Astrocyte (in vitro differentiated cells and primary cell): ENCODE results near the gene PERM1. TPM values are rescaled to one million over a fixed set of nuclear protein-coding genes. Genes with fewer than 3 reads are reported as not detected.
"Not testable (repeated sequence)": the region's sequence is repeated elsewhere in the genome, so short reads cannot be mapped to it uniquely, and the experiment has no call there.

Experiments
- DNase-seq: peaks from one replicate; pipeline ENCODE4 v3.0.0-alpha.2; 2010; ENCODE audit warnings: low read depth
- FAIRE-seq: peaks from 2 replicates; lab custom pipeline; 2011; peaks lifted over from hg19 to GRCh38; lab: Jason Lieb, UNC
- H2AFZ ChIP-seq: 2 replicates; pipeline ENCODE4 v1.6.0; 2012; ENCODE audit warnings: low read depth, low read length, inconsistent platforms
- H3K27ac ChIP-seq: 2 replicates; pipeline ENCODE4 v1.5.1; 2011; ENCODE audit warnings: low read depth, low read length, inconsistent platforms
- H3K27me3 ChIP-seq: 2 replicates; pipeline ENCODE4 v1.6.0; 2011; ENCODE audit warnings: low read length, inconsistent platforms; ENCODE audit not compliant: insufficient read depth
- H3K36me3 ChIP-seq: 2 replicates; pipeline ENCODE4 v1.5.1; 2011; ENCODE audit warnings: low read length, inconsistent platforms; ENCODE audit not compliant: insufficient read depth
- H3K4me1 ChIP-seq: 2 replicates; pipeline ENCODE4 v1.5.1; 2011; ENCODE audit warnings: low read length, inconsistent platforms; ENCODE audit not compliant: insufficient read depth
- H3K4me2 ChIP-seq: 2 replicates; pipeline ENCODE4 v1.6.0; 2012; ENCODE audit warnings: low read length, inconsistent platforms
- H3K4me3 ChIP-seq: 2 replicates; pipeline ENCODE4 v1.5.1; 2011; ENCODE audit warnings: low read depth, mild to moderate bottlenecking, low read length, inconsistent platforms; ENCODE audit not compliant: insufficient read depth
- H3K79me2 ChIP-seq: 2 replicates; pipeline ENCODE4 v1.6.0; 2012; ENCODE audit warnings: mild to moderate bottlenecking, low read length, inconsistent platforms; ENCODE audit not compliant: insufficient read depth
- H3K9ac ChIP-seq: 2 replicates; pipeline ENCODE4 v1.6.0; 2012; ENCODE audit warnings: mild to moderate bottlenecking, low read length, inconsistent platforms
- H3K9me3 ChIP-seq: 2 replicates; pipeline ENCODE4 v1.5.1; 2012; ENCODE audit warnings: low read depth, mild to moderate bottlenecking, low read length, inconsistent platforms; ENCODE audit not compliant: insufficient read depth
- H4K20me1 ChIP-seq: 2 replicates; pipeline ENCODE4 v1.6.0; 2012; ENCODE audit warnings: low read length, inconsistent platforms; ENCODE audit not compliant: insufficient read depth
- H3K27ac Mint-ChIP-seq: one replicate; pipeline ENCODE4 v1.8.0; 2021; ENCODE audit warnings: mild to moderate bottlenecking, mixed read lengths; ENCODE audit not compliant: unreplicated experiment
- H3K27me3 Mint-ChIP-seq: one replicate; pipeline ENCODE4 v1.8.0; 2021; ENCODE audit warnings: low read depth, mixed read lengths; ENCODE audit not compliant: unreplicated experiment
- H3K36me3 Mint-ChIP-seq: one replicate; pipeline ENCODE4 v1.8.0; 2021; ENCODE audit warnings: low read depth, mixed read lengths; ENCODE audit not compliant: unreplicated experiment
- H3K4me1 Mint-ChIP-seq: one replicate; pipeline ENCODE4 v1.8.0; 2021; ENCODE audit warnings: low read depth, mixed read lengths; ENCODE audit not compliant: unreplicated experiment
- H3K4me3 Mint-ChIP-seq: one replicate; pipeline ENCODE4 v1.8.0; 2021; ENCODE audit warnings: mild to moderate bottlenecking, moderate library complexity, mixed read lengths; ENCODE audit not compliant: unreplicated experiment
- H3K9me3 Mint-ChIP-seq: one replicate; pipeline ENCODE4 v1.8.0; 2021; ENCODE audit warnings: mild to moderate bottlenecking, mixed read lengths; ENCODE audit not compliant: unreplicated experiment
- EZH2 ChIP-seq: IDR thresholded peaks from 2 replicates; pipeline ENCODE4 v1.6.1; 2012; ENCODE audit warnings: mild to moderate bottlenecking, low read length, inconsistent platforms; ENCODE audit not compliant: insufficient read depth
- total RNA-seq: library from RNA; stranded (reverse); gene quantifications from 2 replicates; pipeline ENCODE4 v1.2.1, GENCODE V29; 2021
- TF ChIP-seq, protein P1 (sequence below): IDR thresholded peaks from 2 replicates; pipeline ENCODE4 v1.5.1; 2011; ENCODE audit warnings: low read depth, mild to moderate bottlenecking, inconsistent platforms, low read length, moderate library complexity; ENCODE audit not compliant: insufficient read depth

PERM1 gene
- total RNA-seq, 1 donor from 2014 or later, result 0.20 TPM

DNA sequence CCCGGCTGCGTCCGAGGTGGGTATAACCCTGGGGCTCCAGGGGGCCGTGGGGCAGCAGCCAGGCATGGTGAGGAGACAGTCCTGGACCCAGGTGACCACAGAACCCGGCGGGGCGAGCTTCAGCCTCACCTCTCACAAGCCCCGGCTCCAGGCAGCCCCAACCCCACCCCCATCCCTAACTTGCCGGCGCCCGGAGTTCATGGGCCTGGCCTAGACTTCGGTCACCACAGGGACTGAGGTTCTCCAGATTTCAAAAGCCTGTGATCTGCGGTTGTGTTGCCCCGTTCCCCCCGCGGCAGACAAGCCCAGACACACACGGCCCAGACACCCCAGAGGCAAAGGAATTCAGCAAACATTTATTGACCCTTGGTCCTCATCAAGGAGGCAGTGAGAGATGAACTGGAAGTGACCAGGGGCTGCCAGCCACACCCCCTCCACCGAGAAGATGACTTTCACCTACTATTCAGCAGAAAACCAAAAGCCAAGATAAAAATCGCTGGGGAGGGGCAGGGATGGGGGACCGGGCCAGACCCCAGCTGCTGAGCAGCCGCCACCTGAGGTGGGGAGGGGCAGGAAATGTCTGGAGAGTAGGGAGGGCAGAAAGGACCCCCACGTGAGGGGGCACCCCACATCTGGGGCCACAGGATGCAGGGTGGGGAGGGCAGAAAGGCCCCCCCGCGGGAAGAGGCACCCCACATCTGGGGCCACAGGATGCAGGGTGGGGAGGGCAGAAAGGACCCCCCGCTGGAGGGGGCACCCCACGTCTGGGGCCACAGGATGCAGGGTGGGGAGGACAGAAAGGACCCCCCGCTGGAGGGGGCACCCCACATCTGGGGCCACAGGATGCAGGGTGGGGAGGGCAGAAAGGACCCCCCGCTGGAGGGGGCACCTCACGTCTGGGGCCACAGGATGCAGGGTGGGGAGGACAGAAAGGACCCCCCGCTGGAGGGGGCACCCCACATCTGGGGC lies 14.1 kb upstream of the PERM1 start:
- H3K27me3 Mint-ChIP-seq, result peaks cover 10% of the 10 kb centered on the region
- H3K4me3 Mint-ChIP-seq, result peak overlapping the region; percentile 76
- Histone ChIP-seq H2AFZ (no peak overlapping the region), H4K20me1 (peaks cover 13% of the 10 kb centered on the region), H3K4me2 (no peak overlapping the region), H3K36me3 (no peaks in the 10 kb centered on the region), H3K4me1 (peaks cover 11% of the 10 kb centered on the region), H3K9ac (no peak overlapping the region), H3K4me3 (no peak overlapping the region), H3K9me3 (peaks cover 4% of the 10 kb centered on the region), H3K27me3 (no peaks in the 10 kb centered on the region), H3K79me2 (no peaks in the 10 kb centered on the region), H3K27ac (no peak overlapping the region)
- peak overlapping the region; percentile 30 for H3K27ac Mint-ChIP-seq
- peaks cover 9% of the 10 kb centered on the region for H3K4me1 Mint-ChIP-seq
- DNase-seq (no peak), FAIRE-seq (no peak)
- H3K9me3 Mint-ChIP-seq, result peaks cover 11% of the 10 kb centered on the region
- TF ChIP-seq EZH2, result no peak
- TF ChIP-seq, protein P1, sequence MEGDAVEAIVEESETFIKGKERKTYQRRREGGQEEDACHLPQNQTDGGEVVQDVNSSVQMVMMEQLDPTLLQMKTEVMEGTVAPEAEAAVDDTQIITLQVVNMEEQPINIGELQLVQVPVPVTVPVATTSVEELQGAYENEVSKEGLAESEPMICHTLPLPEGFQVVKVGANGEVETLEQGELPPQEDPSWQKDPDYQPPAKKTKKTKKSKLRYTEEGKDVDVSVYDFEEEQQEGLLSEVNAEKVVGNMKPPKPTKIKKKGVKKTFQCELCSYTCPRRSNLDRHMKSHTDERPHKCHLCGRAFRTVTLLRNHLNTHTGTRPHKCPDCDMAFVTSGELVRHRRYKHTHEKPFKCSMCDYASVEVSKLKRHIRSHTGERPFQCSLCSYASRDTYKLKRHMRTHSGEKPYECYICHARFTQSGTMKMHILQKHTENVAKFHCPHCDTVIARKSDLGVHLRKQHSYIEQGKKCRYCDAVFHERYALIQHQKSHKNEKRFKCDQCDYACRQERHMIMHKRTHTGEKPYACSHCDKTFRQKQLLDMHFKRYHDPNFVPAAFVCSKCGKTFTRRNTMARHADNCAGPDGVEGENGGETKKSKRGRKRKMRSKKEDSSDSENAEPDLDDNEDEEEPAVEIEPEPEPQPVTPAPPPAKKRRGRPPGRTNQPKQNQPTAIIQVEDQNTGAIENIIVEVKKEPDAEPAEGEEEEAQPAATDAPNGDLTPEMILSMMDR, result no peak
- peaks cover 16% of the 10 kb centered on the region for H3K36me3 Mint-ChIP-seq

DNA sequence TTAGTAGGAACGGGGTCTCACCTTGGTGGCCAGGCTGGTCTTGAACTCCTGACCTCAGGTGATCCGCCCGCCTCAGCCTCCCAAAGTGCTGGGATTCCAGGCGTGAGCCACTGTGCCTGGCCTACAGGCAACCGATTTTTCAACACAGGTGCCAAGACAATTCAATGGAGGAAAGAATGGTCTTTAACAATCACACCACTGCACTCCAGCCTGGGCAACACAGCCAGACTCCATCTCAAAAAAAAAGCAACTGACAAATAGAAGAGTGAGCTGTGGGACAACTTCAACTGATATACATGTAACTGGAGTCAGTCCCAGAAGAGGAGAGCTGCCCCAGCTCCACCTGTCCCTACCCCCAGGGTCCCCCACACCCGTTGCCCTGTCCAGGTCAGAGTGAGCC lies 12.7 kb upstream of the PERM1 start:
- H3K27ac Mint-ChIP-seq, result peak overlapping the region; percentile 72
- H3K4me3 ChIP-seq, H3K27me3 ChIP-seq, H3K4me2 ChIP-seq, H3K9me3 ChIP-seq, H3K36me3 ChIP-seq, H3K4me3 Mint-ChIP-seq, DNase-seq, FAIRE-seq, H3K9ac ChIP-seq, H2AFZ ChIP-seq, H3K27ac ChIP-seq, H3K79me2 ChIP-seq, H3K4me1 ChIP-seq, H3K4me1 Mint-ChIP-seq: not testable (repeated sequence)
- H3K27me3 Mint-ChIP-seq, result peaks cover 21% of the 10 kb centered on the region
- peaks cover 13% of the 10 kb centered on the region for H4K20me1 ChIP-seq
- peaks cover 15% of the 10 kb centered on the region for H3K9me3 Mint-ChIP-seq
- peaks cover 19% of the 10 kb centered on the region for H3K36me3 Mint-ChIP-seq

DNA sequence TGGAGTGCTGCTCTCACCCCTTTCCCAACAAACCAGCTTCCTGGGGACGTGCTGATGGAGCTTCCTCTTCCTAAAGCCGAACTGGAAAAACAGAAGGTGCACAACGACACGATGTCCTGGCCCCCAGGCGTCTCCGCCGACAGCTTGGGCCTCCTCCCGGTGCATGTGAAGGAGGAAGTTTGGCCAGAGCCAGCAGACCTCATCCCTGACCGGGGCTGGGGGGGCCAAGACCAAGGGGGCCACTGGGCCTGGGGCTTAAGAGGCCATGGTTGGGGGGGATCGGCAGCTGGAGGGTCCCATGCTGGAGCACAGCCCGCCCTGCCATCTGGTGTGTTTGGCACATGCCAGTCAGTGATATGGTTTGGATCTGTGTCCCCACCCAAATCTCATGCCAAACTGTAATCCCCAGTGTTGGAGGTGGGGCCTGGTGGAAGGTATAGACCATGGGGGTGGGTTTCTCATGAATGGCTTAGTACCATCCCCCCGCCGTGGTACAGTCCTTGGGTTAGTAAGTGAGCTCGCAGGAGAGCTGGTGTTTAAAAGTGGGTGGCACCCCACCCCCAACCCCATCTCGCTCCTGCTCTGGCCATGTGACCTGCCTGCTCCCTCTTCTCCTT lies 11.6 kb upstream of the PERM1 start:
- H3K9me3 Mint-ChIP-seq, result peaks cover 20% of the 10 kb centered on the region
- DNase-seq, result no peak
- TF ChIP-seq EZH2, result no peak
- TF ChIP-seq, protein P1, result no peak
- H3K4me3 ChIP-seq, result no peak overlapping the region
- no peak overlapping the region for H3K27ac ChIP-seq
- H3K4me2 ChIP-seq, result no peak overlapping the region
- no peaks in the 10 kb centered on the region for H3K4me1 ChIP-seq
- H4K20me1 ChIP-seq, result peaks cover 13% of the 10 kb centered on the region
- H3K4me3 Mint-ChIP-seq, result no peak overlapping the region
- no peaks in the 10 kb centered on the region for H3K36me3 ChIP-seq
- no peak overlapping the region for H2AFZ ChIP-seq
- peaks cover 4% of the 10 kb centered on the region for H3K9me3 ChIP-seq
- peaks cover 9% of the 10 kb centered on the region for H3K4me1 Mint-ChIP-seq
- H3K27me3 Mint-ChIP-seq, result peaks cover 31% of the 10 kb centered on the region
- peaks cover 4% of the 10 kb centered on the region for H3K27me3 ChIP-seq
- H3K79me2 ChIP-seq, result no peaks in the 10 kb centered on the region
- H3K27ac Mint-ChIP-seq, result no peak overlapping the region
- no peak for FAIRE-seq
- peaks cover 19% of the 10 kb centered on the region for H3K36me3 Mint-ChIP-seq
- no peak overlapping the region for H3K9ac ChIP-seq
